Natural killer cell (primary cell): ENCODE results near the gene C6orf89. TPM values are rescaled to one million over a fixed set of nuclear protein-coding genes. Genes with fewer than 3 reads are reported as not detected.

ENCODE experiments used
- ATAC-seq, 3 donors: fragments of 150-1000 bp in 2 of 3; fragments of 200-7000 bp in 1 of 3; cut with Tn5 transposase; 1 replicate in 1 of 3; 2 replicates in 2 of 3; pipeline ENCODE4 v1.10.0; 2021; ENCODE audit warnings: mild to moderate bottlenecking in 2 of 3, moderate library complexity in 2 of 3
- DNase-seq, 2 donors: peaks; one replicate each; pipeline versions ENCODE4 v3.0.0 to v3.0.0-alpha.2; 2013 to 2021; ENCODE audit warnings: mixed read lengths in 1 of 2
- H3K27ac ChIP-seq: one replicate; pipeline ENCODE4 v1.5.1; 2013; ENCODE audit warnings: mild to moderate bottlenecking, low read length
- H3K27me3 ChIP-seq: one replicate; pipeline ENCODE4 v1.6.1; 2013; ENCODE audit warnings: low read length; ENCODE audit not compliant: control insufficient read depth, insufficient read depth
- H3K36me3 ChIP-seq: one replicate; pipeline ENCODE4 v1.6.1; 2013; ENCODE audit warnings: low read length; ENCODE audit not compliant: control insufficient read depth, insufficient read depth
- H3K4me1 ChIP-seq: one replicate; pipeline ENCODE4 v1.6.1; 2013; ENCODE audit warnings: low read length; ENCODE audit not compliant: control insufficient read depth, insufficient read depth
- H3K4me3 ChIP-seq: one replicate; pipeline ENCODE4 v1.5.1; 2013; ENCODE audit warnings: low read length
- H3K9me3 ChIP-seq: one replicate; pipeline ENCODE4 v1.6.1; 2013; ENCODE audit warnings: low read length; ENCODE audit not compliant: control insufficient read depth, insufficient read depth
- H3K27ac Mint-ChIP-seq, 2 donors: one replicate each; pipeline ENCODE4 v1.8.0; 2022; ENCODE audit warnings: mild to moderate bottlenecking in 2 of 2, mixed read lengths in 2 of 2, moderate library complexity in 1 of 2
- H3K27me3 Mint-ChIP-seq, 2 donors: one replicate each; pipeline ENCODE4 v1.8.0; 2022; ENCODE audit warnings: low read depth in 2 of 2, mixed read lengths in 2 of 2
- H3K36me3 Mint-ChIP-seq: one replicate; pipeline ENCODE4 v1.8.0; 2022; ENCODE audit warnings: mixed read lengths
- H3K4me1 Mint-ChIP-seq, 2 donors: one replicate each; pipeline ENCODE4 v1.8.0; 2022; ENCODE audit warnings: mixed read lengths in 2 of 2
- H3K4me3 Mint-ChIP-seq: one replicate; pipeline ENCODE4 v1.8.0; 2022; ENCODE audit warnings: mild to moderate bottlenecking, moderate library complexity, mixed read lengths
- H3K9me3 Mint-ChIP-seq, 2 donors: one replicate each; pipeline ENCODE4 v1.8.0; 2022; ENCODE audit warnings: mixed read lengths in 2 of 2
- CTCF ChIP-seq: fragments of 200-600 bp; IDR thresholded peaks from one replicate; pipeline ENCODE4 v1.8.0; 2022; ENCODE audit warnings: antibody characterized with exemption
- WGBS: methylation state at CpG from one replicate; pipeline ENCODE4 v1.1.7; 2013; ENCODE audit warnings: missing lambda C conversion rate; ENCODE audit not compliant: insufficient coverage; 5-methylcytosine and 5-hydroxymethylcytosine counted together
- intact Hi-C: fragments of 100-400 bp; cut with micrococcal nuclease; formaldehyde crosslinking; loops from one replicate; pipeline ENCODE4 v1.14.2; 2022
- total RNA-seq, 4 donors: library from RNA; stranded (reverse); fragments of 120-200 nt in 1 of 4; gene quantifications; one replicate each; pipeline versions ENCODE4 v1.2.3 to v1.2.4, GENCODE V29; 2013 to 2022

Gene C6orf89
- total RNA-seq, 3 donors from 2014 or later (not counting 1 experiment from before 2014, with no cell fraction given), result 34.3 to 47.0 (median 46.3) TPM

GRCh38 chr6:36837686-36838085 is 48.1 kb upstream of the C6orf89 start:
- Histone ChIP-seq H3K4me1 (peaks cover 22% of the 10 kb centered on the region), H3K4me3 (no peak overlapping the region), H3K9me3 (no peaks in the 10 kb centered on the region), H3K36me3 (no peaks in the 10 kb centered on the region), H3K27ac (no peak overlapping the region), H3K27me3 (peaks cover 29% of the 10 kb centered on the region)
- no peak for TF ChIP-seq CTCF
- Mint-ChIP-seq H3K4me3 (peak overlapping the region; percentile 65), H3K27ac (no peak overlapping the region), H3K36me3 (no peaks in the 10 kb centered on the region), H3K27me3 (peaks cover 35 to 41% of the 10 kb centered on the region in 2 donors), H3K4me1 (peaks cover 6 to 21% of the 10 kb centered on the region in 2 donors), H3K9me3 (no peaks in the 10 kb centered on the region)
- intact Hi-C loops, result no loop called here
- WGBS, result 92% methylated on average over 6 of the region's 6 CpGs
- DNase-seq (no peak), ATAC-seq (no peak)

- Histone ChIP-seq H3K27ac (no peak within 1 kb of the TSS), H3K27me3 (peaks cover 29% of the 10 kb centered on the region), H3K9me3 (no peaks in the 10 kb centered on the region), H3K4me1 (peaks cover 22% of the 10 kb centered on the region), H3K4me3 (peak within 1 kb of the TSS; percentile 21), H3K36me3 (no peaks in the 10 kb centered on the region)
- TF ChIP-seq CTCF, result no peak
- ATAC-seq (no peak), DNase-seq (no peak)
- H3K27me3 Mint-ChIP-seq, result peaks cover 35 to 41% of the 10 kb centered on the region in 2 donors
- 9% methylated on average over 56 of the region's 57 CpGs for WGBS
- peak within 1 kb of the TSS in 1 of 2 donors; percentile 40 for H3K27ac Mint-ChIP-seq
- H3K4me1 Mint-ChIP-seq, result peaks cover 6 to 21% of the 10 kb centered on the region in 2 donors
- H3K36me3 Mint-ChIP-seq, result no peaks in the 10 kb centered on the region
- peak within 1 kb of the TSS; percentile 74 for H3K4me3 Mint-ChIP-seq
- no peaks in the 10 kb centered on the region for H3K9me3 Mint-ChIP-seq
- intact Hi-C loops, result no loop called here
These were observed 46.6 kb upstream of the C6orf89 start, which contains the start of gene CPNE5 for GRCh38 chr6:36838896-36839748. CPNE5 (minus strand) TSS chr6:36839444; CDS start chr6:36839377, 67 bp downstream.

GRCh38 chr6:36839749-36840431 is 45.9 kb upstream of the C6orf89 start:
- Mint-ChIP-seq H3K36me3 (no peaks in the 10 kb centered on the region), H3K4me1 (peaks cover 6 to 21% of the 10 kb centered on the region in 2 donors), H3K27me3 (peaks cover 35 to 41% of the 10 kb centered on the region in 2 donors), H3K27ac (peak overlapping the region in 1 of 2 donors; percentile 40), H3K9me3 (no peaks in the 10 kb centered on the region), H3K4me3 (peak overlapping the region; percentile 74)
- no peak overlapping the region for H3K27ac ChIP-seq
- 1% methylated on average over 59 of the region's 70 CpGs for WGBS
- no peaks in the 10 kb centered on the region for H3K9me3 ChIP-seq
- TF ChIP-seq CTCF, result no peak
- ATAC-seq (peak; percentile 49 to 59 (median 56)), DNase-seq (peak; percentile 24 to 62)
- intact Hi-C loops, result no loop called here
- peaks cover 29% of the 10 kb centered on the region for H3K27me3 ChIP-seq
- peaks cover 22% of the 10 kb centered on the region for H3K4me1 ChIP-seq
- no peaks in the 10 kb centered on the region for H3K36me3 ChIP-seq
- H3K4me3 ChIP-seq, result peak overlapping the region; percentile 21
